Measurements from ENCODE around the gene RIMS1. TPM values are rescaled to one million over a fixed set of nuclear protein-coding genes. Genes with fewer than 3 reads are reported as not detected.

The RIMS1 gene
- total RNA-seq, 1 experiment from 2014 or later = 0.51 TPM

GRCh38 chr6:72272958-72273357 is 386.6 kb downstream of the RIMS1 start:
- ATAC-seq (no peak), DNase-seq (no peak)
- intact Hi-C loops (cut with micrococcal nuclease) = no loop called here
- Histone ChIP-seq H3K9ac (ENCODE audit: low read length) (no peak overlapping the region), H3K9me3 (ENCODE audit: low read length) (no peaks in the 10 kb centered on the region), H3K79me2 (ENCODE audit: low read length) (no peaks in the 10 kb centered on the region), H3K36me3 (ENCODE audit: low read depth, low read length) (no peaks in the 10 kb centered on the region), H3K27ac (ENCODE audit: low read length) (no peak overlapping the region), H2AFZ (ENCODE audit: low read length) (no peak overlapping the region), H3K4me2 (ENCODE audit: low read length) (no peak overlapping the region), H3K4me1 (ENCODE audit: insufficient read depth, low read length) (no peaks in the 10 kb centered on the region), H3K4me3 (ENCODE audit: low read length) (no peak overlapping the region), H3K27me3 (ENCODE audit: low read length) (no peaks in the 10 kb centered on the region), H4K20me1 (ENCODE audit: low read length) (no peaks in the 10 kb centered on the region), H3F3A (ENCODE audit: low read length, unreplicated experiment) (no peaks in the 10 kb centered on the region), H3K9me2 (replicated peaks; ENCODE audit: low read length) (no peaks in the 10 kb centered on the region)
- BruUV-seq (replicated peaks) = no TSS peak
- no peak for TF ChIP-seq EZH2phosphoT487 (IDR thresholded peaks at IDR 0.05; ENCODE audit: borderline replicate concordance, low read length)
- no peak for TF ChIP-seq EZH2 (IDR thresholded peaks at IDR 0.05; ENCODE audit: low read length, unreplicated experiment)
- no peak for TF ChIP-seq CTCF (conservative IDR thresholded peaks at IDR 0.05; ENCODE audit: low read depth, low read length)
- ChIA-PET CTCF (no interaction called here), POLR2A (ENCODE audit: unreplicated experiment) (no interaction called here)

- ATAC-seq (no peak), DNase-seq (no peak)
- no peaks in the 10 kb centered on the region for H3K4me1 ChIP-seq (ENCODE audit: insufficient read depth, low read length)
- ChIA-PET CTCF (no interaction called here), POLR2A (ENCODE audit: unreplicated experiment) (no interaction called here)
- H3F3A ChIP-seq (ENCODE audit: low read length, unreplicated experiment) = no peaks in the 10 kb centered on the region
- H2AFZ ChIP-seq (ENCODE audit: low read length) = no peak overlapping the region
- no peaks in the 10 kb centered on the region for H3K79me2 ChIP-seq (ENCODE audit: low read length)
- H3K27me3 ChIP-seq (ENCODE audit: low read length) = no peaks in the 10 kb centered on the region
- H3K36me3 ChIP-seq (ENCODE audit: low read depth, low read length) = no peaks in the 10 kb centered on the region
- no TSS peak for BruUV-seq (replicated peaks)
- H3K4me2 ChIP-seq (ENCODE audit: low read length) = no peak overlapping the region
- no peaks in the 10 kb centered on the region for H4K20me1 ChIP-seq (ENCODE audit: low read length)
- no peak overlapping the region for H3K4me3 ChIP-seq (ENCODE audit: low read length)
- H3K9me2 ChIP-seq (replicated peaks; ENCODE audit: low read length) = no peaks in the 10 kb centered on the region
- intact Hi-C loops (cut with micrococcal nuclease) = no loop called here
- H3K27ac ChIP-seq (ENCODE audit: low read length) = no peak overlapping the region
- TF ChIP-seq EZH2phosphoT487 (IDR thresholded peaks at IDR 0.05; ENCODE audit: borderline replicate concordance, low read length) = no peak
- TF ChIP-seq EZH2 (IDR thresholded peaks at IDR 0.05; ENCODE audit: low read length, unreplicated experiment) = no peak
- no peak for TF ChIP-seq CTCF (conservative IDR thresholded peaks at IDR 0.05; ENCODE audit: low read depth, low read length)
- no peaks in the 10 kb centered on the region for H3K9me3 ChIP-seq (ENCODE audit: low read length)
- H3K9ac ChIP-seq (ENCODE audit: low read length) = no peak overlapping the region
These were observed 389.5 kb downstream of the RIMS1 start for GRCh38 chr6:72275888-72276287.

GRCh38 chr6:72282201-72282600 is 395.9 kb downstream of the RIMS1 start:
- Histone ChIP-seq H3K27me3 (ENCODE audit: low read length) (no peaks in the 10 kb centered on the region), H3K9ac (ENCODE audit: low read length) (no peak overlapping the region), H3K4me2 (ENCODE audit: low read length) (no peak overlapping the region), H3K4me1 (ENCODE audit: insufficient read depth, low read length) (peaks cover 8% of the 10 kb centered on the region; the same call in 1 of the 2 replicates), H3K4me3 (ENCODE audit: low read length) (no peak overlapping the region), H3K27ac (ENCODE audit: low read length) (no peak overlapping the region), H3K36me3 (ENCODE audit: low read depth, low read length) (no peaks in the 10 kb centered on the region), H3F3A (ENCODE audit: low read length, unreplicated experiment) (no peaks in the 10 kb centered on the region), H3K9me3 (ENCODE audit: low read length) (no peaks in the 10 kb centered on the region), H4K20me1 (ENCODE audit: low read length) (no peaks in the 10 kb centered on the region), H2AFZ (ENCODE audit: low read length) (no peak overlapping the region), H3K9me2 (replicated peaks; ENCODE audit: low read length) (no peaks in the 10 kb centered on the region), H3K79me2 (ENCODE audit: low read length) (no peaks in the 10 kb centered on the region)
- POLR2A ChIA-PET (ENCODE audit: unreplicated experiment) = no interaction called here
- no peak for TF ChIP-seq EZH2phosphoT487 (IDR thresholded peaks at IDR 0.05; ENCODE audit: borderline replicate concordance, low read length)
- TF ChIP-seq EZH2 (IDR thresholded peaks at IDR 0.05; ENCODE audit: low read length, unreplicated experiment) = no peak
- no peak for TF ChIP-seq CTCF (conservative IDR thresholded peaks at IDR 0.05; ENCODE audit: low read depth, low read length)
- BruUV-seq (replicated peaks) = no TSS peak
- CTCF ChIA-PET = no interaction called here
- DNase-seq (no peak), ATAC-seq (no peak)
- intact Hi-C loops (cut with micrococcal nuclease) = no loop called here

Data from PC-3 (cell line).